Smooth muscle cell (in vitro differentiated cells): ENCODE data around the gene SPAG9. TPM values are rescaled to one million over a fixed set of nuclear protein-coding genes. Genes with fewer than 3 reads are reported as not detected.
"Not testable (repeated sequence)": the region's sequence is repeated elsewhere in the genome, so short reads cannot be mapped to it uniquely, and the experiment has no call there.

Source experiments
- DNase-seq: peaks from one replicate; lab custom pipeline; 2025; ENCODE audit not compliant: unreplicated experiment; lab: John Stamatoyannopoulos, UW
- H2AFZ ChIP-seq: fragments of 200-600 bp; sonication (generic); 2 replicates; pipeline ENCODE4 v1.6.0; 2016; ENCODE audit warnings: antibody characterized with exemption, low read depth, mild to moderate bottlenecking
- H3F3A ChIP-seq: fragments of 200-600 bp; sonication (generic); 2 replicates; pipeline ENCODE4 v1.6.0; 2017; ENCODE audit warnings: antibody characterized with exemption, low read depth
- H3K27ac ChIP-seq: fragments of 200-600 bp; sonication (generic); 2 replicates; pipeline ENCODE4 v1.5.1; 2016; ENCODE audit warnings: low read depth, mild to moderate bottlenecking
- H3K27me3 ChIP-seq: fragments of 200-600 bp; sonication (generic); 2 replicates; pipeline ENCODE4 v1.6.1; 2016; ENCODE audit warnings: low read depth, mild to moderate bottlenecking
- H3K36me3 ChIP-seq: fragments of 200-600 bp; sonication (generic); 2 replicates; pipeline ENCODE4 v1.5.1; 2016; ENCODE audit warnings: low read depth
- H3K4me1 ChIP-seq: fragments of 200-600 bp; sonication (generic); 2 replicates; pipeline ENCODE4 v1.5.1; 2016; ENCODE audit warnings: low read depth
- H3K4me2 ChIP-seq: fragments of 200-600 bp; sonication (generic); 2 replicates; pipeline ENCODE4 v1.6.0; 2016; ENCODE audit warnings: mild to moderate bottlenecking
- H3K4me3 ChIP-seq: fragments of 200-600 bp; sonication (generic); 2 replicates; pipeline ENCODE4 v1.5.1; 2016; ENCODE audit warnings: mild to moderate bottlenecking
- H3K79me2 ChIP-seq: fragments of 200-600 bp; sonication (generic); 2 replicates; pipeline ENCODE4 v1.6.0; 2016; ENCODE audit warnings: low read depth, mild to moderate bottlenecking
- H3K9ac ChIP-seq: fragments of 200-600 bp; sonication (generic); 2 replicates; pipeline ENCODE4 v1.6.0; 2016; ENCODE audit warnings: low read depth
- H3K9me3 ChIP-seq: fragments of 200-600 bp; sonication (generic); replicated peaks from 2 replicates; pipeline ENCODE4 v1.5.1; 2016; ENCODE audit warnings: low read depth
- H4K20me1 ChIP-seq: fragments of 200-600 bp; sonication (generic); 2 replicates; pipeline ENCODE4 v1.6.0; 2016; ENCODE audit warnings: low read depth
- CTCF ChIP-seq: fragments of 200-600 bp; sonication (generic); IDR thresholded peaks from 2 replicates; pipeline ENCODE4 v1.5.1; 2017; ENCODE audit warnings: borderline replicate concordance, mild to moderate bottlenecking, antibody characterized with exemption; ENCODE audit not compliant: insufficient read depth, poor library complexity, severe bottlenecking
- WGBS: methylation state at CpG from one replicate; pipeline ENCODE4 v1.1.7; 2016; ENCODE audit warnings: low lambda C conversion rate; 5-methylcytosine and 5-hydroxymethylcytosine counted together
- polyA plus RNA-seq: library from polyadenylated mRNA; unstranded; fragments of >200 nt; fragmentation: Nextera tagmentation; extraction: Ambion mirVana; gene quantifications from 2 replicates; pipeline ENCODE4 v1.2.1, GENCODE V29; 2016
- total RNA-seq: library from RNA; depleted of rRNA; stranded (reverse); fragments of >200 nt; gene quantifications from 2 replicates; pipeline ENCODE4 v1.2.3, GENCODE V29; 2014

SPAG9 gene
- total and polyA plus RNA-seq, 2 experiments from 2014 or later: 29.1 to 64.8 TPM

- peaks cover 70% of the 10 kb centered on the region for H3K79me2 ChIP-seq
- no peak overlapping the region for H3K9ac ChIP-seq
- no peak for TF ChIP-seq CTCF
- H3K9me3 ChIP-seq: no peaks in the 10 kb centered on the region
- no peak for DNase-seq
- H3K4me2 ChIP-seq: no peak overlapping the region
- no peaks in the 10 kb centered on the region for H3F3A ChIP-seq
- no peaks in the 10 kb centered on the region for H3K4me1 ChIP-seq
- no peak overlapping the region for H2AFZ ChIP-seq
- H3K27ac ChIP-seq: no peak overlapping the region
- WGBS: 91% methylated on average over 2 of the region's 2 CpGs
- H3K36me3 ChIP-seq: no peaks in the 10 kb centered on the region
- no peak overlapping the region for H3K4me3 ChIP-seq
- peaks cover 93% of the 10 kb centered on the region for H4K20me1 ChIP-seq
- no peaks in the 10 kb centered on the region for H3K27me3 ChIP-seq
Observed at GRCh38 chr17:51091635-51092034, 29.0 kb downstream of the SPAG9 start.

- not testable (repeated sequence) for H3K4me1 ChIP-seq, H3K9ac ChIP-seq, H3F3A ChIP-seq, H3K27ac ChIP-seq, H3K4me3 ChIP-seq, H3K9me3 ChIP-seq, H3K4me2 ChIP-seq, DNase-seq, H3K36me3 ChIP-seq, H3K27me3 ChIP-seq, H2AFZ ChIP-seq
- Histone ChIP-seq H3K79me2 (peaks cover 65% of the 10 kb centered on the region), H4K20me1 (peaks cover 97% of the 10 kb centered on the region)
- 97% methylated on average over 10 of the region's 10 CpGs for WGBS
Observed at GRCh38 chr17:51088868-51089267, 31.8 kb downstream of the SPAG9 start.

GRCh38 chr17:51088287-51088686, 32.4 kb downstream of the SPAG9 start:
- no peak overlapping the region for H3K4me3 ChIP-seq
- H4K20me1 ChIP-seq: peaks cover 96% of the 10 kb centered on the region
- H3K4me1 ChIP-seq: no peaks in the 10 kb centered on the region
- no peak overlapping the region for H3K9ac ChIP-seq
- H3K27me3 ChIP-seq: no peaks in the 10 kb centered on the region
- H3K79me2 ChIP-seq: peaks cover 64% of the 10 kb centered on the region
- H3K4me2 ChIP-seq: no peak overlapping the region
- H3K27ac ChIP-seq: no peak overlapping the region
- TF ChIP-seq CTCF: no peak
- no peaks in the 10 kb centered on the region for H3K36me3 ChIP-seq
- DNase-seq: no peak
- H3K9me3 ChIP-seq: no peaks in the 10 kb centered on the region
- no peaks in the 10 kb centered on the region for H3F3A ChIP-seq
- 98% methylated on average over 9 of the region's 9 CpGs for WGBS
- H2AFZ ChIP-seq: no peak overlapping the region

- peaks cover 60% of the 10 kb centered on the region for H3K79me2 ChIP-seq
- no peak overlapping the region for H3K4me3 ChIP-seq
- no peak overlapping the region for H3K9ac ChIP-seq
- no peak for TF ChIP-seq CTCF
- no peaks in the 10 kb centered on the region for H3K36me3 ChIP-seq
- no peak overlapping the region for H3K4me2 ChIP-seq
- peaks cover 94% of the 10 kb centered on the region for H4K20me1 ChIP-seq
- H2AFZ ChIP-seq: no peak overlapping the region
- no peaks in the 10 kb centered on the region for H3K27me3 ChIP-seq
- WGBS: 98% methylated on average over 2 of the region's 2 CpGs
- no peak for DNase-seq
- H3K27ac ChIP-seq: no peak overlapping the region
- H3K4me1 ChIP-seq: no peaks in the 10 kb centered on the region
- no peaks in the 10 kb centered on the region for H3K9me3 ChIP-seq
- H3F3A ChIP-seq: no peaks in the 10 kb centered on the region
Observed at GRCh38 chr17:51087072-51087757, 33.5 kb downstream of the SPAG9 start.
